ENCODE results near the gene COL4A2. TPM values are rescaled to one million over a fixed set of nuclear protein-coding genes. Genes with fewer than 3 reads are reported as not detected.

Gene COL4A2
- polyA plus RNA-seq, 3 donors: 465 to 580 (median 554) TPM

DNA sequence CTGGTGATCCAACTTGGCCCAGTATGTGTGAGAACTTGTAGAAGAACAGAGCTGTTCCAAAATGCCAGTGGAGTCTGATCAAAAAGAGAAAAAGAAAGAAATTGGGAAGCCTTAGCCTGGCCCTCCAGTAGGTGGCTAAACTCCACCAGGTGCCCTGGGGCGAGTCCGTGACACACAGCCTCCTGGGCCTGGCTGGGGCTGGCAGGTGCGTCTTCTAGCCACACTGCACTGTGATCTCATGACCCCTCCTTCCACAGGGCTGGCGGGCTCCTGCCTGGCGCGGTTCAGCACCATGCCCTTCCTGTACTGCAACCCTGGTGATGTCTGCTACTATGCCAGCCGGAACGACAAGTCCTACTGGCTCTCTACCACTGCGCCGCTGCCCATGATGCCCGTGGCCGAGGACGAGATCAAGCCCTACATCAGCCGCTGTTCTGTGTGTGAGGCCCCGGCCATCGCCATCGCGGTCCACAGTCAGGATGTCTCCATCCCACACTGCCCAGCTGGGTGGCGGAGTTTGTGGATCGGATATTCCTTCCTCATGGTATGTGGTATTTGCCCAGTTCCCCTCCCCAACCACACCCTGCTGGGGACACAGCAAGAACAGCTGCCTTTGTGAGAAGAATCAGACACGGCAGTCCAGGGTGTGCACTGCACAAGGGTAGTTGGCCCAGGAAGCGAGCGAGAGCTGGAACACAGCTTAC lies 200.7 kb downstream of the COL4A2 start:
- no peak for DNase-seq

DNA sequence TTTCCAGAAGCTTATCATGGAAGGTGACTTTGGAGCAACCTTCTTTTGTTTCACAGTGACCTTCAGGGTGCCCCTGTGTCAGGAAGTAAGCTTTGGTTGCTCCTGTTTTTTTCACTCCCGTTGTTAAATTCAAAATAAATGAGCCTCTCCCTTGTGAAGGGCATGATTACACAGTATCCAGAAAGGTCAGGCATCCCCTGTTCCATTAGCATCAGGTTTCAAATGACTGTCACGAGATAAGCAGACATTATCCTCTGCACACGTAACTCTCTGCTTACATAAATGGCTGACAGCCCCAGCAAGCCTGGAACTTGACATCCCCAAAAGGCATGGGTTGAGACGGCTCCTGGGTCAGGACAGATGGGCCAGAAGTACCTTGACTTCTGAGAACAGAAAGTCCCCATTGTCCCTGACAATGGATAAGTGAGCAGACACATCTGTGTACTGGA lies 202.4 kb downstream of the COL4A2 start:
- no peak for DNase-seq

DNA sequence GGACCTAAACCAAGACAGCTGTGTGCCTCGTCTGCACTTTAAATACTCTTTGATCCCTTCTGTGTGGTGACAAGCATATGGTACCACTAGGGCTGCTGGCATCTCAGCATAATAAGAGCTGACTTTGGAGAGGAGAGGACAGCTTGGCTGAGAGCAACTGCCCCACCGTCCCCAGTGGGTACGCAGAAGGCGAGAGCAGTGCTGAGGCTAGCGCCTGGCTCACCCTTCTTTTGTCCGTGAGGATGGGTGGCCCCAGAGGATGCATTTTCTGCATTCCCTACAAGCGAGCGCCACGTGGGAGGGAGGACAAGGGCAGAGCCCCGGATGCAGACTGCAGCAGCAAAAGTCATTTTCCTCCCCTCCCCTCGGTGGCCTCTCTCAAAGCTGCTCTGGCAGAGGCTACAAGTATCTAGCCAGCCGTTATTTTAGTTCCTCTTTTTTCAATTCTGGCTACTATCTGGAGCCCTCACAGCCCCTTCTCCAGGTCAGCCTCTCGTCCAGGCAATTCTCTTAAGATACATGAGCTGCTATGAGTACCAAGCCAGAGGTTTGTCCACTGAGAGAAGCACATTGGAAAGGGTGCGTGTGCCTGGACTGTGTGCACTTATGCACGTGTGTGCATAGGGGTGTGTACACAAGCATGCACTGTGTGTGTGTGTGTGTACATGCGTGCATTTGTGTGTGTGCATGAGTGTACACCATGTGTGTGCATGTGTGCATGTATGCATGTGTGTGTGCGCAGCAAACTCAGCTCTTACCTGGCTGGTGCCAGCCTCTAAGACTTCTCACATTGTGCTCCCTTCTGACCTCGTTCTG lies 203.1 kb downstream of the COL4A2 start:
- DNase-seq: no peak

DNA sequence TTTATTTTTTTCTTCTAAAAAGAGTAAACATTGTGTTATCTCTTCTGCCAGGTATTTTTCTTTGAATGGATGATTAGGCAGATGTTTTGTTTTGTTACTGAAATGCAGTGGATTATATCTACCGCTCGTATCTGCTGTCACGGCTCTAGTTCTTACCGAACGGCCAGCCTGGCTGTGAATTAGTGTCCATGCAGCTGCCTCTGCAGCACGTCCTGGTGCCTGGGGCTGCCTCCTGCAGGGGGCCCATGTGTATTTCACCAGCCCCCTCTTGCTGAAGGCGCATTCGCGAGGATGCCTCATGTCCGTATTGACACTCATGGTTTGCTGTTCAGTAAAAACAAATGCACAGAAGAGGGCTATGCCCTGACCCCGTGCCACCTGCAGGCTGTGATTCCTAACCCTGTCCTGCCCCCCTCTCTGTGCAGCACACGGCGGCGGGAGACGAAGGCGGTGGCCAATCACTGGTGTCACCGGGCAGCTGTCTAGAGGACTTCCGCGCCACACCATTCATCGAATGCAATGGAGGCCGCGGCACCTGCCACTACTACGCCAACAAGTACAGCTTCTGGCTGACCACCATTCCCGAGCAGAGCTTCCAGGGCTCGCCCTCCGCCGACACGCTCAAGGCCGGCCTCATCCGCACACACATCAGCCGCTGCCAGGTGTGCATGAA lies 204.6 kb downstream of the COL4A2 start:
- no peak for DNase-seq

DNA sequence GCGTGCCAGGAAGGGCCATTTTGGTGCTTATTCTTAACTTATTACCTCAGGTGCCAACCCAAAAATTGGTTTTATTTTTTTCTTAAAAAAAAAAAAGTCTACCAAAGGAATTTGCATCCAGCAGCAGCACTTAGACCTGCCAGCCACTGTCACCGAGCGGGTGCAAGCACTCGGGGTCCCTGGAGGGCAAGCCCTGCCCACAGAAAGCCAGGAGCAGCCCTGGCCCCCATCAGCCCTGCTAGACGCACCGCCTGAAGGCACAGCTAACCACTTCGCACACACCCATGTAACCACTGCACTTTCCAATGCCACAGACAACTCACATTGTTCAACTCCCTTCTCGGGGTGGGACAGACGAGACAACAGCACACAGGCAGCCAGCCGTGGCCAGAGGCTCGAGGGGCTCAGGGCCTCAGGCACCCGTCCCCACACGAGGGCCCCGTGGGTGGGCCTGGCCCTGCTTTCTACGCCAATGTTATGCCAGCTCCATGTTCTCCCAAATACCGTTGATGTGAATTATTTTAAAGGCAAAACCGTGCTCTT lies 205.2 kb downstream of the COL4A2 start:
- no peak for DNase-seq

DNA sequence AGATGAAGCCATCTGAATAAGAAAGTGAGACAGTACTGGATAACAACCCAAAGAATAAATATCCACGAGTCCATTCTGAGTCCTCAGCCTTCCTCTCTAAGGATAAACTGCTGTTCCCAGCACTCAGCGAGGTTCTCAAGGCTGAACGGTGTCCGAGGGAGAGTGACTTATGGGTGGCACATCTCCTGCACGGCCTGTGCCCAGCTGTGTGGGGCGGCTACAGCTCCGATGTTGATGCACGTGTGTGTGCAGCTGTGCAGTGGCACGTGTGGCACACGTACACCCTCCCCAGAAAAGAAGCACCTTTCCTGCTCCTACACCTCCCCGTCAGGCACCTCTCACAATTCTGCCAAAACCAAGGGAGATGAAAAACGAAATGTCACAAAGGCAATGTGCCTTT lies 209.4 kb downstream of the COL4A2 start:
- no peak for DNase-seq

DNA sequence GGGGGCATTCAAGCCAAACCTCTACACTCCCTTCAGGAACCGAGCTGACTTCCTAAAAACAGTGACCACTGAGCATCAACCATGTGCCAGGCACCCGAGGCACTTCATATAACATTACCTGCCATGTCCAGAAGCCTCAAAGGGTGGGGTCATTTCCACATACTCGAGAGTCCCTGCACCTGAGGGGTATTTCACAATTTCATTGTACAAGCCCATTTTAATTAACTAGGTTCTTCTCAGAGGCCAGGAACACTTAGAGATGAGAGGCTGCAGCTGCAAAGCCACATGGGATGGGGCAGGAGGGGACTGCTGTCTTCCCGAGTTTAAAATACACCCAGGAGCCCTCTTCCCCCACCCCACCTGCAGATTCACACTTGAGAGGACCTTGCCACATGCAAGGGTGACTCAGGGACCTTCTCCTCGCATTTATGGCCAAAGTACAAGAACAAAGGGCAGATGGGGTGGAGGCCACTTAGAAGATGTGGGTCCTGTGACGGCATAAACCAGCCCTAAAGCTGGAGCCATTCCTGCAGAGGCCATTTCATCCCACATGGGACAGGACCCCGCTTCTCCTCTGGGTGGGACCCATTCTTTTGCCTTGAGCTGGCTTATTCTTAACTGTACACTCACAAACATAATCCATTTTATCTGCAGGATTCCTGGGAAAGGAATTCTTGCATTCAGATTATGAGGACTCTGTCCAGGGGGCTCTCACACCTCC lies 210.6 kb downstream of the COL4A2 start:
- DNase-seq: no peak

DNA sequence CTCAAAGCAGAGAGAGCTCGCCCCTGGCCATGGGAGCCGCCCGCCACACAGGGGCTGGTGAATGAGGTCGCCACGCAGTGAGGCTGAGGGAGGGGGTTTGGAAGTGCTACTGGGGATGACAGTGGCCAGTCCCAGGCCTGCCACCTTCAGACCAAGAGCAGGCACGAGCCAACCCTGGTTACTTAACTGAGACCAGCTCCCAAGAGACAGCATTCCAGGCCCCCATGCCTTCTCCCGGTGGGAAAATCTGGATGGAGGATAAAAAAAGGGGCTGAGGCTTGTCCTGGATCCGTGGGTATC lies 211.1 kb downstream of the COL4A2 start:
- no peak for DNase-seq

DNA sequence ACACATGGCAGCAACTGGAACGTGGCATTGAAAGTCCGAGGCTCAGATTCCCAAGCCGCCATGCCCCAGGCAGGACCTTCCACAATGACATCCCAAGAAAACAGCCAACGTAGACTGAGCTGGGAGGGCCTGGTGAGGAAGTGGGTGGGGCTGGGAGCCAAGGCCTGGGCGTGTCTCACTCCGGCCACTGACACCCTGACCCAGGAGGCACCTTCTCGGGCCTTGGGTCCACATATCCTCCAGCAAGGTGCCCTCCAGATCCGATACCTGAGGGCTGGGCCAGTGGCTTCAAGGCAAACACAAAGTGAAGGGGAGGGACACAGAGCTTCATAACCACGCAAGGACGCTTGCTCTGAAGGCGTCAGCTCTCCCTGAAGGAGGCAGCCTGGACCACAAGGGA lies 211.5 kb downstream of the COL4A2 start:
- DNase-seq: no peak

DNA sequence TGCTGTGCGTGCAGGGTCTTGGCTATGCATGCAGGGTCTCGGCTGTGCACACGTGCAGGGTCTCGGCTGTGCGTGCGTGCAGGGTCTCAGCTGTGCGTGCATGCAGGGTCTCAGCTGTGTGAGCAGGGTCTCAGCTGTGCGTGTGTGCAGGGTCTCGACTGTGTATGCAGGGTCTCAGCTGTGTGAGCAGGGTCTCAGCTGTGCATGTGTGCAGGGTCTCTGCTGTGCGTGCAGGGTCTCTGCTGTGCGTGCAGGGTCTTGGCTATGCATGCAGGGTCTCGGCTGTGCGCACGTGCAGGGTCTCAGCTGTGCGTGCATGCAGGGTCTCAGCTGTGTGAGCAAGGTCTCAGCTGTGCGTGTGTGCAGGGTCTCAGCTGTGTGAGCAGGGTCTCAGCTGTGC lies 212.0 kb downstream of the COL4A2 start:
- DNase-seq: no peak

DNA sequence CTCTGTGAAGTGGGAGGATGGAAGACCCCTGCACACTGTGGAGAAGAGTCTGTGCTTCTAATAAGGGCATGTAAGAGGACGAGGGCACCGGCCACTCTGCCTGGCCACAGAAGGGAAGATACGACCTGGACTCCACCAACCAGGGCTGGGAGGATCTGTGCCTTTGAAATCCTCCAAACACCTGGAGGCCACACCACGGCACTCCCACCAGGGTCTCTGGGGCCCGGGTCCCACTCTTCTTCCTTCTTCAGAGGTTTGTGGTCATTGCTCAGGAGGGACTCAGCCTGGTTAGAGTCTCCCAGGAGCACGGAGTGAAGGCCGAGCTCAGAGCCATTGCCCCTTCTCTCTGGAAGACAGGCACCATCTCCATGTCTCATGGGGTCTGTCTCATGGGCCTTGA lies 212.4 kb downstream of the COL4A2 start:
- no peak for DNase-seq

DNA sequence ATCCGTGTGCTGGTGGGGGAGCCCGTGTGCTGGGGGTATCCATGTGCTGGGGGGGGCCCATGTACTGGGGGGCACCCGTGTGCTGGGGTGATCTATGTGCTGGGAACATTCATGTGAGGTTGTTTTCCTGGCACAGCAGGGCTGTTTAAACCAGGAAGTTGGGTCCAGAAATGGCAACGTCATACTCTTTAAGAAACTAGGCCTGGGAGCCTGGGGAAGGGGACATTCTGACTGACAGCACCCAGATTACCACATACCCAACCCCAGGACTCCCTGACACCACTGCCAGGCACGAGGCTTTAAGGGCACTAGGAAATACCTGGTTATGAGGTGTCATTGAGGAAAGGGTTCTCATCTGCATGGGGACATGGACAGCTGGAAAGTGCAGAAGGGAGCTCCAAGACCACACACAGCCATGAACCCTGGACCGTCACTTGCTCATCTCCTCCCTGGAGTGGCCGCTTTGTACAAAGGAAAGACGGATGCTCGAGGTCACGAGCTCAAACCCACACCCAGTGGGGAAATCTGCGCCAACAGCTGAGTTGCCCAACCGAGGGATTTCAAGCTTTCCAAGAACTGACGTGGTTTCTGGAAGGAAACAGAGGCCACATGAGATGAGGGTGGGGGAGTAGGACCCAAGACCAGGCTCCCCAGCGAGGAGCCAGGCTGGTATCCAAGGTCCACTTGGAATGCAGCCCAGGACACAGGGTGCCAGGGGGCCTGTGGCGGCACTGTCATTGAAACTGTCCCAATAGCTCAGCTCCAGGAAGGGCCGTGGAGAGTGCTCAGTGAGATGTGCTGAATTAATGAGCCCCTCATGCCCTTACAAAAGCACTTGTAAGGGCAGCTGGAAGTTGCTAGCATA lies 213.6 kb downstream of the COL4A2 start:
- DNase-seq: no peak

DNA sequence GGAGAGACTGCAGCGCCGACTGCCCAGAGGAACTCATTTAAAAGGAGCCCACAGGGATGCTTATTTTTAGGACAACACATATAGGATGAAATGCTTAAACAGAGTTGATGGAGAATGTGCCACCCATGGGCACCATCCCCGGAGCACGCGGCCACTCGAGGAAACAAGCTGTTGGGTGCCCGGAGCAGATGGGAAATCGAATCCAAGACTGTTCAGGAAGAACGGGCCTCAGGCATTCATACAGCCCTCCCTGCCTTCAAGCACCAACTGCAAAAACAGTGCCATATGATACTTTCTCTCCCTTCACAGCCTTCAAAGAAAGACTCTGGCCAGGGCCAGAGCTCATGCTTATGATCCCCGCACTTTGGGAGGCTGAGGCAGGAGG lies 214.2 kb downstream of the COL4A2 start:
- DNase-seq: no peak

DNA sequence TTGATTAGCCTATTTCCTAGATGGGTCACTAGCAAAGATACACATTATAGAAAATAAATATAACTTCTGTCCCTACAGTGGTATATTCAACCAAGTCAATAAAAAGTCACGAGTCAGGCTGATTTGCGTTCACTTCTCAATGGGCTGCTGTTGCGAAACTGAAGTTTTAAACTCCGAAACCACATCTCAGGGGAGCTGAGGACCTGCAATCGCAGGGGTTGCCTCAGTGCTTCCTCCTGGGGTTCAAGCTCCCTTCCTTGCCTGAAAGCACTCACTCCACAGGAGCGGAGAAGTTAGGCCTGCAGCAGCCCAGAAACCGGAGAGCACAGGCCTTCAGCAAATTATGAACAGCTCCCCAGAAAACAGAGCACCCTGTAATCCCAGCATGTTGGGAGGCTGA lies 214.9 kb downstream of the COL4A2 start:
- DNase-seq: no peak

DNA sequence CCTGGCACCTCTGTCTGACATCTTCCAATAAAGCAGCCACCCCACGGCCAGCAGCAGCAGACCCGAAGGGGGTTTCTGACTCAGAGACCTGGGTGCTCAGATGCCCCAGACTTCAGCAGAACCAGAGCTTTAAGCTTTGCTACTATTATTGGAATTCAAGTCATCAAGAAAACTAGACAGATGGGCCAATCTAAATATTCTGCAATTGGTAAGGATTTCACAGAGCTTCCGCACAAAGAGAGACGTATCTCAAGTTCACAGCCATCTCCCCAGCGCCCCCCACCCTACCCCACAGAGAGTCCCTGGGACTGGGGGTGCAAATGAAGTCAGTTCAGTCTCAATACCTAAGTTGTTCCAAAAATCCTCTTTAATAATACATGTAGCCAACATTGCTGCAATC lies 215.6 kb downstream of the COL4A2 start:
- DNase-seq: no peak

DNA sequence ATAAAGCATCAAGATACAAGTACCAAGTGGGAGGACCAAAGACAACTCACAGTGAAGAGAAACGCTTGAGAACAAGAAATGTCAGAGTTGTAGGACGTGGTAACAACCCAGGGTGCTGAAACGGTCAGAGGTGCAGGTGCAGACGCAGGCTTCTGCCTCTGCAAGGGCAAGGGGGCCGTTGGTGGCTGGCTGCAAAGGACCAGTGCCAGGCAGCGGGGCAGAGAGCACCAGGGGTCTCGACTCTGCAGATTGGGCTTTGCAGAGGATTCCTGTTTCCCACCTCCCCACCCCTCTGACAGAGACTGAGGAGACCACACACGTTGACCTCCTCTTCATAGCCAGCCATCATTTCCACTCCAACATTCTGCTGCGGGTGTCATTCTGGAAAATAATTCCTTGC lies 216.1 kb downstream of the COL4A2 start:
- DNase-seq: no peak

DNA sequence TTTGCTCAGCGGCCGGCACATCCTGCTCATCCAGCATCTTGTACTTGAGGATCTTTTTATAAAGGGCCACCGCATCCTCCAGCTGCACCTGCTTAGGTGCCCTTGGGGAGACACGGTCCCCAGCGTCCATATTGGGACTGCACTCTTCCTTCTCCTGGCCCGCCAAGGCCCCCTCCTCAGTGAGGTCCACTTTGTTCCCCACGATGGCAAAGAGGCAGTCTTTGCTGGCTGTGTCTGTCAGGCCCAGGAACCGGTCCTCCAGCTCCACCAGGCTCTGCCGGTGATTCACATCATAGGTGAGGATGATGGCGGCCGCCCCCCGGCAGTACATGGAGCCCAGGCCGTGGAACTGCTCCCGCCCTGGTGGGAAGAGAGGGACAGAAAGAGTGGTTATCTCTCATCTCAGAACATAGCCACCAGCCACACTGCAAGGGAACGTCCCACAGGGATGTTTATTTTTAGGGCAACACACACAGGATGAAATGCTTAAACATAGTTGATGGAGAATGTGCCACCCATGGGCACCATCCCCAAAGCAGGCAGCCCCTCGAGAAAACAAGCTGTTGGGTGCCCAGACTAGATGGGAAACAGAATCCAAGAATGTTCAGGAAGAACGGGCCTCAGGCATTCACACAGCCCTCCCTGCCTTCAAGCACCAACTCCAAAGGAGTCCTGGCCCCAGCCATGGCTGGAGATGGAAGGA lies 216.9 kb downstream of the COL4A2 start:
- no peak for DNase-seq

DNA sequence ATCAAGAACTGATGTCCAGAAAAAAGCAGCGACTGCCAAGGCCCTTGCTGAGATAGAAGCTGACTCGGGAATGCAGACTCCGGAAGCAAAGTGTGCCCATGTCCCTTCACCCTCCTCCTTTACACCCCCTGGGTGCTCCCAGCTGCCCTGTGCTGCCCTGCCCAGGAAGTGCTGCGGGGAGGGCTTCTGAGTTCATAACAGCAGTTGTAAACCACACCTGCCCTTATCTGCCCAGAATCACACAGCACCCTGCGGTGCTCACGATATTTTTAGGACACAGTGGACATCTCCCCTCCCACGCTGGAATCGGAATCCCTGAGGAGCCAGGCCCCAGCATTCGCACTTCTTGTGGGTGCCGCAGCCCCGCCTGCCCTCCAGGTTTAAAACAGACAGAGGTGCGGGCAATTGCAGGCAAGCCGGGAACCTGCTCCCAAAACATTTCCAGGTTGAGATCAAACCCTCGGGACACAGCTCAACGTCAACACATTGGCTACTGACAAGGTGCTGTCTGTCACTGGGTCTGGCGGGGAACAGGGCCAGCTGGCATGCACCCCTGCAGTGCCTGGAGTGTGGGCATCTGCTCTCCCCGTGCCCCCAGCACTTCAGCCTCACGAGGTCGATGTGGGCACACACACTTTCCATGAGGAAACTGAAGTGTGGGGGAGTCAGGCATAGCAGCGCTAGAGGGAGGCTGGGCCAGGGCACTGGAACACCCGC lies 217.6 kb downstream of the COL4A2 start:
- no peak for DNase-seq

All from renal pelvis (tissue), 4 donors.